Liver (tissue), 9 donors: ENCODE results near the gene CPT1A. TPM values are rescaled to one million over a fixed set of nuclear protein-coding genes. Genes with fewer than 3 reads are reported as not detected.

Source experiments
- DNase-seq: peaks from one replicate; pipeline ENCODE4 v3.0.0-alpha.2; 2017; ENCODE audit warnings: low spot score
- H3K27ac ChIP-seq, 2 donors: one replicate each; pipeline ENCODE4 v1.7.0; 2013; ENCODE audit warnings: inconsistent platforms in 2 of 2, low read length in 2 of 2, control low read depth in 1 of 2, low read depth in 1 of 2, mild to moderate bottlenecking in 1 of 2
- H3K27me3 ChIP-seq, 4 donors: one replicate each; pipeline versions ENCODE4 v1.6.1 to v1.7.0; 2013; ENCODE audit warnings: low read length in 3 of 4, inconsistent platforms in 1 of 4, mild to moderate bottlenecking in 1 of 4, moderate library complexity in 1 of 4; ENCODE audit not compliant: control insufficient read depth in 4 of 4, insufficient read depth in 4 of 4
- H3K36me3 ChIP-seq, 4 donors: one replicate each; pipeline versions ENCODE4 v1.6.1 to v1.7.0; 2013; ENCODE audit warnings: low read length in 3 of 4, mild to moderate bottlenecking in 3 of 4, low read depth in 1 of 4, moderate library complexity in 1 of 4; ENCODE audit not compliant: control insufficient read depth in 4 of 4, insufficient read depth in 3 of 4
- H3K4me1 ChIP-seq, 4 donors: one replicate each; pipeline versions ENCODE4 v1.6.1 to v1.7.0; 2013; ENCODE audit warnings: low read length in 3 of 4, mild to moderate bottlenecking in 3 of 4, moderate library complexity in 1 of 4; ENCODE audit not compliant: control insufficient read depth in 4 of 4, insufficient read depth in 4 of 4
- H3K4me3 ChIP-seq, 3 donors: one replicate each; pipeline versions ENCODE4 v1.6.1 to v1.7.0; 2013; ENCODE audit warnings: low read length in 3 of 3, control low read depth in 1 of 3, low read depth in 1 of 3, mild to moderate bottlenecking in 1 of 3
- H3K9ac ChIP-seq, 2 donors: one replicate each; pipeline ENCODE4 v1.7.0; 2013; ENCODE audit warnings: low read length in 2 of 2, mild to moderate bottlenecking in 2 of 2, moderate library complexity in 2 of 2, control low read depth in 1 of 2, low read depth in 1 of 2
- H3K9me3 ChIP-seq, 4 donors: one replicate each; pipeline versions ENCODE4 v1.6.1 to v1.7.0; 2013; ENCODE audit warnings: low read length in 3 of 4; ENCODE audit not compliant: control insufficient read depth in 4 of 4
- ATF3 ChIP-seq: IDR thresholded peaks from 2 replicates; pipeline ENCODE4 v1.6.1; 2016; ENCODE audit warnings: antibody characterized with exemption
- CTCF ChIP-seq: fragments of 150-350 bp; IDR thresholded peaks from 2 replicates; pipeline ENCODE4 v1.5.1; 2017; ENCODE audit warnings: improper control_type of control experiment, low read depth, low read length; ENCODE audit not compliant: missing input control
- EGR1 ChIP-seq, 2 donors: IDR thresholded peaks; 2 replicates each; pipeline ENCODE4 v1.6.1; 2016 to 2018; ENCODE audit warnings: antibody characterized with exemption in 2 of 2, low read depth in 2 of 2
- FOXA2 ChIP-seq: IDR thresholded peaks from 2 replicates; pipeline ENCODE4 v1.6.1; 2016; ENCODE audit warnings: antibody characterized with exemption
- GABPA ChIP-seq, 2 donors: IDR thresholded peaks in 1 of 2; conservative IDR thresholded peaks in 1 of 2; 2 replicates each; pipeline ENCODE4 v1.6.1; 2016; ENCODE audit warnings: antibody characterized with exemption in 2 of 2, mild to moderate bottlenecking in 1 of 2, moderate library complexity in 1 of 2
- HNF4A ChIP-seq, 2 donors: conservative IDR thresholded peaks; 2 replicates each; pipeline ENCODE4 v1.6.1; 2016; ENCODE audit warnings: antibody characterized with exemption in 2 of 2, mild to moderate bottlenecking in 2 of 2
- JUND ChIP-seq, 2 donors: IDR thresholded peaks; 2 replicates each; pipeline ENCODE4 v1.6.1; 2016; ENCODE audit warnings: antibody characterized with exemption in 2 of 2
- MAX ChIP-seq: IDR thresholded peaks from 2 replicates; pipeline ENCODE4 v1.6.1; 2016; ENCODE audit warnings: antibody characterized with exemption
- NR2F2 ChIP-seq: IDR thresholded peaks from 2 replicates; pipeline ENCODE4 v1.6.1; 2016; ENCODE audit warnings: antibody characterized with exemption
- RAD21 ChIP-seq, 2 donors: IDR thresholded peaks; 2 replicates each; pipeline ENCODE4 v1.6.1; 2016; ENCODE audit warnings: antibody characterized with exemption in 2 of 2, mild to moderate bottlenecking in 2 of 2
- REST ChIP-seq: IDR thresholded peaks from 2 replicates; pipeline ENCODE4 v1.6.1; 2016; ENCODE audit warnings: antibody characterized with exemption, mild to moderate bottlenecking
- RXRA ChIP-seq, 2 donors: IDR thresholded peaks; 2 replicates each; pipeline ENCODE4 v1.6.1; 2017 to 2018; ENCODE audit warnings: antibody characterized with exemption in 2 of 2, mild to moderate bottlenecking in 1 of 2
- SP1 ChIP-seq: IDR thresholded peaks from 2 replicates; pipeline ENCODE4 v1.6.1; 2018; ENCODE audit warnings: antibody characterized with exemption, mild to moderate bottlenecking
- TAF1 ChIP-seq: conservative IDR thresholded peaks from 2 replicates; pipeline ENCODE4 v1.6.1; 2016; ENCODE audit warnings: antibody characterized with exemption, mild to moderate bottlenecking
- YY1 ChIP-seq: IDR thresholded peaks from 2 replicates; pipeline ENCODE4 v1.6.1; 2016; ENCODE audit warnings: antibody characterized with exemption, mild to moderate bottlenecking
- WGBS: extraction: QIAGEN DNeasy Blood & Tissue Kit; methylation state at CpG from one replicate; pipeline ENCODE4 v1.1.7; 2013; 5-methylcytosine and 5-hydroxymethylcytosine counted together
- polyA plus RNA-seq, 2 donors: library from polyadenylated mRNA; stranded (reverse) in 1 of 2; unstranded in 1 of 2; fragments of 200-250 nt in 1 of 2; fragments of >200 nt in 1 of 2; fragmentation: Nextera tagmentation in 1 of 2; extraction: Ambion mirVana in 1 of 2; gene quantifications; one replicate each; pipeline versions ENCODE4 v1.2.1 to v1.2.3, GENCODE V29; 2013 to 2015
- total RNA-seq, 2 donors: library from RNA; depleted of rRNA; stranded (reverse); fragments of >200 nt; gene quantifications; one replicate each; pipeline ENCODE4 v1.2.3, GENCODE V29; 2014
- donor health status: healthy.
- donor health status: healthy.
- donor health status: healthy.
- donor health status: healthy.
- donor health status: healthy.

Gene CPT1A
- total and polyA plus RNA-seq, 4 donors, result 17.2 to 232 (median 61.0) TPM

- no peak for TF ChIP-seq SP1
- TF ChIP-seq RAD21 (IDR thresholded peaks at IDR 0.05), result no peak
- no peak for TF ChIP-seq GABPA (IDR thresholded peaks at IDR 0.05 in 1 of 2, conservative IDR thresholded peaks at IDR 0.05 in 1 of 2)
- no peak for TF ChIP-seq JUND (IDR thresholded peaks at IDR 0.05)
- TF ChIP-seq HNF4A (conservative IDR thresholded peaks at IDR 0.05), result no peak
- no peak for TF ChIP-seq ATF3
- no peak for TF ChIP-seq FOXA2
- no peak for TF ChIP-seq RXRA (IDR thresholded peaks at IDR 0.05)
- TF ChIP-seq YY1, result no peak
These were observed 38.0 kb downstream of the CPT1A start (continued) for GRCh38 chr11:68803766-68804165.

- Histone ChIP-seq H3K36me3 (peaks cover 39 to 71% (median 65%) of the 10 kb centered on the region in 4 donors), H3K27ac (no peak overlapping the region), H3K4me3 (no peak overlapping the region), H3K9me3 (no peaks in the 10 kb centered on the region), H3K9ac (no peak overlapping the region), H3K27me3 (no peaks in the 10 kb centered on the region), H3K4me1 (no peaks in the 10 kb centered on the region)
- TF ChIP-seq TAF1 (no peak), RAD21 (IDR thresholded peaks at IDR 0.05) (peak in 1 of 2 donors; percentile 45), CTCF (peak; percentile 24)
- DNase-seq, result peak; percentile 61
- 80% methylated on average over 23 of the region's 23 CpGs for WGBS
These were observed 43.4 kb downstream of the CPT1A start for GRCh38 chr11:68798221-68798813.

GRCh38 chr11:68796801-68797200, 44.9 kb downstream of the CPT1A start:
- H3K9ac ChIP-seq, result no peak overlapping the region
- no peak overlapping the region for H3K4me3 ChIP-seq
- H3K36me3 ChIP-seq, result peaks cover 38 to 72% (median 66%) of the 10 kb centered on the region in 4 donors
- H3K27me3 ChIP-seq, result no peaks in the 10 kb centered on the region
- no peaks in the 10 kb centered on the region for H3K4me1 ChIP-seq
- TF ChIP-seq RXRA (IDR thresholded peaks at IDR 0.05) (no peak), FOXA2 (no peak), TAF1 (no peak), HNF4A (conservative IDR thresholded peaks at IDR 0.05) (no peak)
- DNase-seq, result no peak
- no peak overlapping the region for H3K27ac ChIP-seq
- 91% methylated on average over 19 of the region's 19 CpGs for WGBS
- no peaks in the 10 kb centered on the region for H3K9me3 ChIP-seq

- H3K4me3 ChIP-seq, result no peak overlapping the region
- no peak overlapping the region for H3K9ac ChIP-seq
- H3K27me3 ChIP-seq, result no peaks in the 10 kb centered on the region
- no peak for DNase-seq
- 97% methylated on average over 18 of the region's 18 CpGs for WGBS
- H3K27ac ChIP-seq, result no peak overlapping the region
- H3K36me3 ChIP-seq, result peaks cover 29 to 67% (median 64%) of the 10 kb centered on the region in 4 donors
- H3K4me1 ChIP-seq, result no peaks in the 10 kb centered on the region
- H3K9me3 ChIP-seq, result no peaks in the 10 kb centered on the region
- TF ChIP-seq ATF3, result no peak
- no peak for TF ChIP-seq TAF1
- TF ChIP-seq EGR1 (IDR thresholded peaks at IDR 0.05; ENCODE audit: low read depth in 2 of 2), result no peak
- TF ChIP-seq NR2F2, result no peak
- TF ChIP-seq YY1, result no peak
- no peak for TF ChIP-seq MAX
- TF ChIP-seq HNF4A (conservative IDR thresholded peaks at IDR 0.05), result no peak
- no peak for TF ChIP-seq JUND (IDR thresholded peaks at IDR 0.05)
- TF ChIP-seq SP1, result no peak
- TF ChIP-seq RAD21 (IDR thresholded peaks at IDR 0.05), result no peak
- no peak for TF ChIP-seq RXRA (IDR thresholded peaks at IDR 0.05)
- no peak for TF ChIP-seq FOXA2
- TF ChIP-seq REST, result no peak
- no peak for TF ChIP-seq GABPA (IDR thresholded peaks at IDR 0.05 in 1 of 2, conservative IDR thresholded peaks at IDR 0.05 in 1 of 2)
These were observed 49.2 kb downstream of the CPT1A start for GRCh38 chr11:68792400-68792966.
